Caco-2 (cell line): ENCODE measurements around the gene RAPGEF3. TPM values are rescaled to one million over a fixed set of nuclear protein-coding genes. Genes with fewer than 3 reads are reported as not detected.

Source experiments
- BruUV-seq: library from RNA; stranded (reverse); fragments of 400-500 nt; replicated peaks from 2 replicates; lab custom pipeline; 2021; lab: Mats Ljungman, UMichigan
- CTCF ChIA-PET: fragments of 300-600 bp; sonication (Branson Sonifier 250); formaldehyde crosslinking; loops from one replicate; lab custom pipeline; 2022; ENCODE audit warnings: antibody characterized with exemption; lab: Charles Lee
- POLR2A ChIA-PET: fragments of 300-600 bp; sonication (Branson Sonifier 250); formaldehyde crosslinking; loops from one replicate; lab custom pipeline; 2022; ENCODE audit warnings: antibody characterized with exemption; lab: Charles Lee
- DNase-seq, 2 experiments: peaks; one replicate each; pipeline versions ENCODE4 v3.0.0 to v3.0.0-alpha.2; 2020 to 2022
- H3K27me3 ChIP-seq: replicated peaks from 2 replicates; pipeline ENCODE4 v1.6.0; 2011; ENCODE audit warnings: low read length; ENCODE audit not compliant: control insufficient read depth, insufficient read depth
- H3K36me3 ChIP-seq: 2 replicates; pipeline ENCODE4 v1.5.1; 2011; ENCODE audit warnings: low read length; ENCODE audit not compliant: control insufficient read depth, insufficient read depth
- H3K4me1 ChIP-seq: fragments of 250-450 bp; sonication (Bioruptor Pico); 2 replicates; pipeline ENCODE4 v1.5.1; 2020; ENCODE audit warnings: mild to moderate bottlenecking
- H3K4me3 ChIP-seq: 2 replicates; pipeline ENCODE4 v1.5.1; 2011; ENCODE audit warnings: low read depth, mild to moderate bottlenecking, control low read depth, low read length
- H3K9me3 ChIP-seq: fragments of 250-450 bp; sonication (Bioruptor Pico); 2 replicates; pipeline ENCODE4 v1.5.1; 2020; ENCODE audit warnings: mild to moderate bottlenecking, moderate library complexity
- H3K27ac Mint-ChIP-seq: one replicate; pipeline ENCODE4 v1.8.0; 2022; ENCODE audit warnings: mixed read lengths; ENCODE audit not compliant: unreplicated experiment
- H3K27me3 Mint-ChIP-seq: one replicate; pipeline ENCODE4 v1.8.0; 2022; ENCODE audit warnings: mixed read lengths; ENCODE audit not compliant: insufficient read depth, unreplicated experiment
- H3K36me3 Mint-ChIP-seq: one replicate; pipeline ENCODE4 v1.8.0; 2022; ENCODE audit warnings: mild to moderate bottlenecking, mixed read lengths; ENCODE audit not compliant: insufficient read depth, unreplicated experiment
- H3K4me1 Mint-ChIP-seq: one replicate; pipeline ENCODE4 v1.8.0; 2022; ENCODE audit warnings: low read depth, mixed read lengths; ENCODE audit not compliant: unreplicated experiment
- H3K4me3 Mint-ChIP-seq: one replicate; pipeline ENCODE4 v1.8.0; 2022; ENCODE audit warnings: mild to moderate bottlenecking, moderate library complexity, mixed read lengths; ENCODE audit not compliant: unreplicated experiment
- H3K9me3 Mint-ChIP-seq: one replicate; pipeline ENCODE4 v1.8.0; 2022; ENCODE audit warnings: mixed read lengths; ENCODE audit not compliant: unreplicated experiment
- intact Hi-C: fragments of 100-400 bp; cut with micrococcal nuclease; formaldehyde crosslinking; loops from one replicate; pipeline ENCODE4 v1.10.0; 2022; ENCODE audit not compliant: unreplicated experiment
- total RNA-seq: library from RNA; stranded (reverse); gene quantifications from 2 replicates; pipeline ENCODE4 v1.2.3, GENCODE V29; 2022
- TF ChIP-seq, protein P1 (sequence below), 2 experiments: fragments of 200-600 bp in 1 of 2; IDR thresholded peaks; 1 replicate in 1 of 2; 2 replicates in 1 of 2; pipeline versions ENCODE4 v1.5.1 to v1.8.0; 2011 to 2022; ENCODE audit warnings: antibody characterized with exemption in 1 of 2, control low read depth in 1 of 2, inconsistent platforms in 1 of 2, low read depth in 1 of 2, low read length in 1 of 2, mild to moderate bottlenecking in 1 of 2, moderate library complexity in 1 of 2; ENCODE audit not compliant: insufficient read depth in 1 of 2, severe bottlenecking in 1 of 2, unreplicated experiment in 1 of 2

The RAPGEF3 gene
- total RNA-seq, 1 experiment from 2014 or later = 1.2 TPM

DNA sequence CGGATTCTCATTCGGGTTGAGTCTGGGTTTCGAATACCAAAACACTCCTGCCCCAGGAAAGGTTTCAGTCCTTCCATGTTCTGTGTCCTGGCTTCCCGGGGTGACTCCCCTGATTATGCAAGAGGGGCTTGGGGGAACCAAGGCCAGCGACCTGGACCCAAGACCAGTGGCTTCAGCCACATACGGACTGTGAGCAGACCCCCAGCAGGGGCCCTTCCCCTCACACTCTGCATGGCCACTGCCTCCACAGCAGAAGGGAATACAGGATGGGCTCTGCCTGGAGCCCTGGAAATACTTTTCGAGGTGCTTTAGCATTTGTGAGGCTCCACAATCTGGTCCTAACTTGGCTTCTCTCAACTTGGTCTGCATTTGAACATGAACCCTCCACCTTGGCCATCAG is 41.9 kb upstream of the RAPGEF3 start:
- CTCF ChIA-PET = no interaction called here

DNA sequence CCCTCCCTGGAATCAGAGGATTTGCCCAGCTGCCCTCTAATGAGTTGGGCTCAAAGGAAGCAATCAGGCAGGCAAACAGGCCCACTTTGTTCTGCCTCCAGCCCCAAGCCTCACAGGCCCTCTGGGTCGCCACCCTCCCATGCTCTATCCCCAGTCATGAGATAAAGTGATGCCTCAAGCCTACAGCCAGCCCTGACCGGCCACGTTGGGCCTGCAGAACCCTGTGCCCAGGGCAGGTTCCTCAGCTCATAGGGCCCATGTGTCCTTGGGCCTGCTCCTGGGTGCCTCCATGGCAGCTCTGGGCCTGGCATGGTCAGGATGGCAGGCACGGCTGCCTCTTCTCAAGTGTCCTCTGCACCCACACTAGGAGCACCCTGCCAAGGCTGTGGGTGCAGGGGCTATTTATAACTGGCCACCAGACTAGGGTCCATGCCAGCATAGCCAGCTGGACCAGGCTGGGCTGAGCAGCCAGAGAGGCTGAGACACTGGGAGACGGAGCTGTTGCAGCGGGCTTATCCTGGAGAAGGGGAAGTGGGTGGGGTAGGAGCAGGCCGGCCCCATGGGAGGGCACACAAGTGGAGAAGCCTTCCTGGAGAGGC is 40.8 kb upstream of the RAPGEF3 start:
- Mint-ChIP-seq H3K27me3 (no peaks in the 10 kb centered on the region), H3K27ac (no peak overlapping the region), H3K4me3 (no peak overlapping the region), H3K9me3 (no peaks in the 10 kb centered on the region), H3K4me1 (no peaks in the 10 kb centered on the region), H3K36me3 (peaks cover 13% of the 10 kb centered on the region)
- H3K9me3 ChIP-seq = no peaks in the 10 kb centered on the region
- DNase-seq = no peak
- intact Hi-C loops = loop anchor here (5.0 kb wide), 1 partner anchor 163 kb away; the partner anchor contains the start of gene TMEM106C
- H3K36me3 ChIP-seq = peaks cover 3% of the 10 kb centered on the region
- H3K27me3 ChIP-seq = no peaks in the 10 kb centered on the region
- H3K4me3 ChIP-seq = no peak overlapping the region
- TF ChIP-seq, protein P1, sequence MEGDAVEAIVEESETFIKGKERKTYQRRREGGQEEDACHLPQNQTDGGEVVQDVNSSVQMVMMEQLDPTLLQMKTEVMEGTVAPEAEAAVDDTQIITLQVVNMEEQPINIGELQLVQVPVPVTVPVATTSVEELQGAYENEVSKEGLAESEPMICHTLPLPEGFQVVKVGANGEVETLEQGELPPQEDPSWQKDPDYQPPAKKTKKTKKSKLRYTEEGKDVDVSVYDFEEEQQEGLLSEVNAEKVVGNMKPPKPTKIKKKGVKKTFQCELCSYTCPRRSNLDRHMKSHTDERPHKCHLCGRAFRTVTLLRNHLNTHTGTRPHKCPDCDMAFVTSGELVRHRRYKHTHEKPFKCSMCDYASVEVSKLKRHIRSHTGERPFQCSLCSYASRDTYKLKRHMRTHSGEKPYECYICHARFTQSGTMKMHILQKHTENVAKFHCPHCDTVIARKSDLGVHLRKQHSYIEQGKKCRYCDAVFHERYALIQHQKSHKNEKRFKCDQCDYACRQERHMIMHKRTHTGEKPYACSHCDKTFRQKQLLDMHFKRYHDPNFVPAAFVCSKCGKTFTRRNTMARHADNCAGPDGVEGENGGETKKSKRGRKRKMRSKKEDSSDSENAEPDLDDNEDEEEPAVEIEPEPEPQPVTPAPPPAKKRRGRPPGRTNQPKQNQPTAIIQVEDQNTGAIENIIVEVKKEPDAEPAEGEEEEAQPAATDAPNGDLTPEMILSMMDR (IDR thresholded peaks at IDR 0.05; ENCODE audit: insufficient read depth in 1 of 2, low read depth in 1 of 2, low read length in 1 of 2, severe bottlenecking in 1 of 2, unreplicated experiment in 1 of 2) = no peak
- ChIA-PET POLR2A (no interaction called here), CTCF (no interaction called here)
- H3K4me1 ChIP-seq = no peaks in the 10 kb centered on the region
- BruUV-seq = no TSS peak

More for the DNA sequence above, 41.9 kb upstream of the RAPGEF3 start:
- H3K4me1 Mint-ChIP-seq = no peaks in the 10 kb centered on the region
- H3K4me3 Mint-ChIP-seq = no peak overlapping the region
- POLR2A ChIA-PET = no interaction called here
- no peaks in the 10 kb centered on the region for H3K27me3 ChIP-seq
- peaks cover 22% of the 10 kb centered on the region for H3K36me3 Mint-ChIP-seq
- no peak for DNase-seq
- H3K9me3 Mint-ChIP-seq = no peaks in the 10 kb centered on the region
- H3K27ac Mint-ChIP-seq = no peak overlapping the region
- TF ChIP-seq, protein P1 (IDR thresholded peaks at IDR 0.05; ENCODE audit: insufficient read depth in 1 of 2, low read depth in 1 of 2, low read length in 1 of 2, severe bottlenecking in 1 of 2, unreplicated experiment in 1 of 2) = no peak
- H3K4me1 ChIP-seq = no peaks in the 10 kb centered on the region
- H3K4me3 ChIP-seq = no peak overlapping the region
- peaks cover 3% of the 10 kb centered on the region; the same call in 1 of the 2 replicates for H3K36me3 ChIP-seq
- H3K27me3 Mint-ChIP-seq = no peaks in the 10 kb centered on the region
- no TSS peak for BruUV-seq
- intact Hi-C loops = no loop called here
- H3K9me3 ChIP-seq = no peaks in the 10 kb centered on the region

- Mint-ChIP-seq H3K4me1 (no peaks in the 10 kb centered on the region), H3K4me3 (no peak overlapping the region), H3K27me3 (no peaks in the 10 kb centered on the region), H3K27ac (no peak overlapping the region), H3K9me3 (no peaks in the 10 kb centered on the region), H3K36me3 (peaks cover 17% of the 10 kb centered on the region)
- no TSS peak for BruUV-seq
- ChIA-PET POLR2A (no interaction called here), CTCF (interaction anchor here (0.7 to 6.2 kb wide), 3 partner anchors 22 to 41 kb away, joined by 3 to 101 read pairs (median 21); no protein-coding TSS in a partner anchor)
- Histone ChIP-seq H3K4me1 (no peaks in the 10 kb centered on the region), H3K36me3 (peaks cover 5% of the 10 kb centered on the region), H3K4me3 (no peak overlapping the region), H3K27me3 (no peaks in the 10 kb centered on the region), H3K9me3 (no peaks in the 10 kb centered on the region)
- TF ChIP-seq, protein P1 (IDR thresholded peaks at IDR 0.05; ENCODE audit: insufficient read depth in 1 of 2, low read depth in 1 of 2, low read length in 1 of 2, severe bottlenecking in 1 of 2, unreplicated experiment in 1 of 2) = no peak
- intact Hi-C loops = loop anchor here (5.0 kb wide), 1 partner anchor 164 kb away; the partner anchor contains the start of gene TMEM106C
- no peak for DNase-seq
These were observed 39.8 kb upstream of the RAPGEF3 start for GRCh38 chr12:47798382-47798948.
